GM21723 (cell line): ENCODE data around the gene SH3BP5.
A peak's percentile ranks its signal among the peaks of the same experiment; 100 is the strongest.

Experiments used
- ATAC-seq: cut with Tn5 transposase; IDR thresholded peaks from one replicate; pipeline ENCODE4 v1.9.1; 2021; ENCODE audit warnings: mild to moderate bottlenecking, moderate library complexity; ENCODE audit not compliant: unreplicated experiment

SH3BP5 gene

DNA sequence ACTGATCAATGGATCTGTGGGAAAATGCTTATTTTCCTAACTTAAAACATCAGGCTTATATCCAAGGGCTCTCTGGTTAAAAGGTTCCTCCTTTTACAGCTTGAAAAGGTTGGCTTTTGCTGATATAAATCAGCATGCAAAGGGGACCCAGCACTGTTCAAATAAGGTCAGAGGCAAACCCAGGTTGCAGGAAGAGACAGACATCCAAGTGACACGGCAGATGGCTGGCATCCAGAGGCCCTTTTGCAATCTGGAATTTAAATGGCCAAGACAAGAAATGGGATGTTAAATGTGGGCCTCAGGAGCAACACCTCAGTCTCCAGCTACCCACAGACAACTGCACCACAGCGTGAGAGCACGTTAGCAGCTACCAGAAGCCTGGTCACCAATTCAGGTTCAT lies 6.3 kb downstream of the SH3BP5 start:
- no peak for ATAC-seq

GRCh38 chr3:15325228-15325627 lies 7.2 kb downstream of the SH3BP5 start:
- ATAC-seq = no peak

DNA sequence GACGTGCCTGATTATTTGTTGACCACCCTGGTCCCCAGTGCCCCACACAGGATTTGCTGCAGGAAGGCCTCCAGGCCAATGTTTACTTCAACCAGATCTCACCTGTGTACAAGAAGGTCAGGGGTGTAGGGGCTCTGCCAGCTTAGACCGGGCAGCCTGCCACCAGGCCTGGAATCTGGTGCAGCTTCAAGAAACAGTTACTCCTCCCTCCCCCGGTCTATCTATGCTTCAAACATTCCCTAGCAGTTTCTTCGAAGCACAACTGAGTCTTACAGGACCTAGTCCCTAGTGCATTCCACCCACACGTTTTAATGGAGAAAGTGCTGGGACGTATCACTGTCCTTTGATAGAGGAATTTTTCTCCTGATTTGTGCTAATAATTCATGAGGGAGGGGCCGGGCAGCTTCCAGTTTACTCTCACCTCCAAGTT lies 8.0 kb downstream of the SH3BP5 start:
- ATAC-seq = no peak

DNA sequence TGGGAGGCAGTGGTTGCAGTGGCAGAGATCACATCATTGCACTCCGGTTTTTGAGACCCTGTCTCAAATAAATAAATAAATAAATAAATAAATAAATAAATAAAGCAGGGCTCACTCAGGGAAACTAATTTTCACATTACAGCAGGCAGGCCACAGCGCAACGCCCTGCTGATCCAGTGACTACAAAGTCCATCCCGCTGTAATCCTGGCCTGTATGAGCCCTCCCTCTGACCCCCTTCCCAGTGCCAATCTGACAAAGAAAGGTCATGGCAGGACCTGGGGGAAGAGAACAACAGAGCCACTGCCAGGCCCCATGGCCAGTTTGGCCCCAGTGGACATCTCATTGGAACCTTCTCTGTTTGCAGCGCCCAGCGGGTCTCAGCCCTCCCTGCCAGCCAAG lies 9.3 kb downstream of the SH3BP5 start:
- ATAC-seq = no peak

DNA sequence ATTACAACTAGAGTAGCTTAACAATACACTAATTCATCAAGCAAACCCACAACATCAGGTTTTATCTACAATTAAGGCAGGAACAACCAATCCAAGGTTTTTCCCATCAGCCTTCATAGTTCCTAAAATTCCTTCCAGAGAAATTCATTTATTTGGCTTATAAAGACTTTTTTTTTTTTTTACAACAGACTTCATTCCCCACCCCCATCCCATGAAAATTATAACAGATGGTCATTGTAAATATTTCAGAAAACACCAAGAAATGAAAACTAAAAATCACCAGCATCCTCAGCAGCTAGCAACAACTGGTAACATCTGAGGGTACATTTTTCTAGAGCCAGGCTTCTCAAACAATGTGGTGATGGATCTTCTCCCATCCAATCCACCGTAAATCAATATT lies 11.0 kb downstream of the SH3BP5 start:
- no peak for ATAC-seq

- ATAC-seq = no peak
Observed at GRCh38 chr3:15319575-15319974, 12.8 kb downstream of the SH3BP5 start.

DNA sequence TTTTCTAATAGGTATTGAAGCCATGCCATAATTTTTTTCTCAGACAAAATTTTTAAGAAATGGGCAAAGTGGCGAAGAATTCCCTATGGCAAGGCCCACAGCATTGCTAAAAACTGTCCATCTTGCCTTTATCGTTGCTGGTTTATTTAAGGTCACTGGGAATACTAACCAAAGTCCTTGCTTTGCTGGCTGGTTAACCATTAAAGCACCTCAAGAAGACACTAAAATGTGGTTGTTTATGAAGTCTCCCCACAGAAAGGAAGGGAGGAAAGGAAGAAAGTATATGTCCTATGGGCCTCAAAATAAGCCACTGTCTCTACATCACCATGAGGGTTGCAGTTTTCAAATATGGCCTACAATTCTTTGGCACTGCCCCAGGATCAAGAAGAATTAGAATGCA lies 13.2 kb downstream of the SH3BP5 start:
- no peak for ATAC-seq

DNA sequence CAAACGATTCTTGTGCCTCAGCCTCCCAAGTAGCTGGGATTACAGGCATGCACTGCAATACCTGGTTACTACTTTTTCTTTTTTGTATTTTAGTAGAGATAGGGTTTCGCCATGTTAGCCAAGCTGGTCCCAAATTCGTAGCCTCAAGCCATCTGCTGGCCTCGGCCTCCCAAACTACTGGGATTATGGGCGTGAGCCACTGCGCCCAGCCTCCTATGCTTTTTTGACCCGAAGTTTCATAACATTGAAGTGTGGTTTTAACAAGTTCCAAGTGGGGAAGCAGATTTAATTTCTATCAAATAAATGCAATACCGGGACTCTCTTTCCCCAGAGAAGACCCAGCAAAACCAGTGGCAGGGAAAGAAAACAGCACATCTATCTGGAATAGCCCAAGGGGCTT lies 13.7 kb downstream of the SH3BP5 start:
- no peak for ATAC-seq

GRCh38 chr3:15316998-15317435 lies 15.4 kb downstream of the SH3BP5 start:
- ATAC-seq = no peak

- no peak for ATAC-seq
Observed at GRCh38 chr3:15315003-15315402, 17.4 kb downstream of the SH3BP5 start.

DNA sequence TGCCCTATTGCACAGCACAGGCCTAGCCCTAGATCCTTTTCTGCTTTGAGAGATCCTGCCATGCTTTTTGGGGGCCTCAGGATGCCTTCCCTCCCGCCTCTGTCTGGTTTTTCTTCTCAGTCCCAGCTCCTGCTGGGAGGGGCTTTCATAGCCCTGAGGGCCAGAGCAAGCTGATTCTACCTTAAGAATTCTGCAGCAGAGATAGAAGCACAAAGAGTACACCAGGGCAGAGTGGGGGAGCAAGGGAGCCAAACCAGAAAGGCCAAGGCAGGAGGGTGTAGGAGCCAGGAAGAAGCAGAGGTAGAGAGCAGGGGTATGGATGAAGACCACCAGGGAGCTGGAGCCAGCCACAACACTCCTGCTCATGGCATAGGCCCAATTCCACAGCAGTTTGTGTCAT lies 18.1 kb downstream of the SH3BP5 start:
- no peak for ATAC-seq

- ATAC-seq = no peak
Observed at GRCh38 chr3:15313461-15313860, 18.9 kb downstream of the SH3BP5 start.

GRCh38 chr3:15312550-15312949 lies 19.8 kb downstream of the SH3BP5 start:
- ATAC-seq = no peak

DNA sequence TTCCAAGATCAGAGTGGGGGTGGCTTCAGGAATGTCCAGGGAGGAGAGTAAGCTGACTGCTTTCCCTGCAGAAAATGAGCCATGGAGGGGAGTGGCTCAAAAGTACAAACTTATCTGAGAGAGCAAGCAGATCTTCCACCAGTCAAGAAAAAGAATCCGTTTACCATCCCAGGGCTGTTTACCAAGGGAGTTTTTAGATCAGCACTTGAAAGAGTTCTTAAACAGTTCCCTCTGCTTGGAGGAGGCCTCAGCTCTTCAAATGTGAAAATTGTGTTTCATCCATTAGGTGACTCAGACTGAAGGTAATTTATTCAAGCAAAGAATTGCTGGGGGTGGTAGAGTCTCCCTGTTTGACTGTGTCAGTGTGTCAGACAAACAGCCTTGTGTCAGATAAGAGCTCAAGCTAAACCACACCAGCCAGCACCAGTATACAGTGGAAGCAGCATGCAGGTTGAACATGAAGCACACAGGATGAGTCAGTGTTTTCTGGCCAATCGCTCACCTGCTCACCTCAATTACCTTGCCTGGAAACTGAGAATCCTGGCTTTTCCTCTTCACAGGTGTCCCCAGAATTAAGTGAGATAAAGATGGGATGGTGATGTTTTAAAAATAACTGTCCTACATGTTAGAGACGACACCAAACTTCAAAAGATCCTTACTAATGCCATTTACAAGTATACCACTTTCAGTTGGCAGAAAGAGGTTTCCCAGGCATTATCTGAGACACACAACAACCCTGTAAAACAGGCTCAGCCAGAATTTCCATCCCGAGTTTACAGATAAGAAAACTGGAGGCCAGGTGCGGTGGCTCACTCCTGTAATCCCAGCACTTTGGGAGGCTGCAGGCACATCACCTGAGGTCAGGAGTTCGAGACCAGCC lies 21.7 kb downstream of the SH3BP5 start:
- ATAC-seq = peak; percentile 80

DNA sequence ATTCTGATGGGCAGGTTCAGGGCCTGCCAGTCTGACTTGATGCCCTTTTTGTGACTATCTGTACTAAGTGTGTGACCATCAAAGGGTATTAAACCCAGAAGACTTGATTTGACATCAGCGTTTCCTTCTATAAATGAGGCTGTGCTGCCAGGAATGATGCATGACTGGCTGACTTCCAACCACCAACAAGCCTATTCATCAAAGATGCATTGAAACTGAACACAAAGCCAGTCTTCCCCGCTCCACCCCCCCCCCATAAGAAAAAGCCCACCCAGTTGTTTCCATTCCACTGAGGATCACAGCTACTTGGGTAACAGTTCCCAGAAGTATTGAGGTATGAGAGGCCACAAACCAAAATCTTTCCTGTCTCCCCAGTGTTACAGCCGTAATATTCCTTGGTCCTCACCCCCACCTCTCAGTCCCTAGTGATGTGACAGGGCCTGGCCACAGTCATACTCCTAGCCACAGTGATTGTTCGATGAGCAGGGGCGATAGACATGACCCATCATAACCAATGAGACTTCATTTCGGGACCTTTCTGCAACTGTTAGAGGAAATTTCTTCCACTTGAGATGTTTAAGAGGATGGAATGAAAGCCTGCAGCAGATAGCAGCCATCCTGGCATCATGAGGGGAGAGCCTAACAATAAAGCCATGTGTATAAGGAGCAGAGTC lies 22.6 kb downstream of the SH3BP5 start:
- ATAC-seq = no peak

- no peak for ATAC-seq
Observed at GRCh38 chr3:15307580-15307979, 24.8 kb downstream of the SH3BP5 start.

GRCh38 chr3:15306979-15307359 lies 25.4 kb downstream of the SH3BP5 start:
- ATAC-seq = no peak

DNA sequence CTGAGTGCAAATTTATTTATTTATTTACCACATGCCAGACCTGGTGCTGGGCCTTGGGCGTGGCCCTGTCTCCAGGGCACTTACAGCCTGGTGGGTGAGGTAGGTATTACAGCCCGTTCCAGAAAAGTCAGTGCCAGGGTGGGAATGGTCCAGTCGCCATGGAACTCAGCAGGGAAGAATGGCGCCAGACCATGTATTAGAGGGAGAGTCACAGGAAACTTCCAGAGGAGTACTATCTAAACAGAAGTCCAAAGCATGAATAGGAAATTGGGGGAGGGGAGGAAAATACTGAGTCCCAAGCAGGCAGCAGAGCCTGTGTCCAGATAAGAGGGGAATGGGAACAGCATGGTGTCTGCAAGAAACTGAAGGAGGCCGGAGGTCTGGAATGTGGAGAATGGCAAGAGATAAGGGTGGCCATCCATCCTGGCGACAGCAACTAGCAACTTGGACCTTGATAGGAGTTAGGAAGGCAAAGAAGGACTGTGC lies 27.0 kb downstream of the SH3BP5 start:
- ATAC-seq = no peak

- no peak for ATAC-seq
Observed at GRCh38 chr3:15303728-15304127, 28.7 kb downstream of the SH3BP5 start.

DNA sequence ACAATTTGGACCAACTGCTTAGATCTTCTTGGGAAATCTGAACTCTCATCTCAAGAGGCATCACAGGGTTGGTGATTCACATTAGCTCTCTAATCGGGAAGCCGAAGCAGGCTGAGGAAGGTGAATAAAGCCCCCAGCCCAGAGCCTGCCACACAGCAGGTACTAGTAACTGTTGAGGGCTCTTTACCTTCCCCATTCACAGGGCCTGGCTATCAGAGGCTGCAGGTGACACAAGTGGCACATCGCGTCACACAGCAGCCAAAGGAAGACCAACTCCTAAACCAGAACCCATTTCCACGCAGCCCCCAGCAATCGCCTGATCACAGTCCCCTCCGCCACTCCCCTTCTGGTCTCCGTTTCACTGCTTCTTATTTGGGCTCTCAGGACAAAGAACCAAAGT lies 29.2 kb downstream of the SH3BP5 start:
- ATAC-seq = no peak

GRCh38 chr3:15301761-15302160 lies 30.6 kb downstream of the SH3BP5 start:
- no peak for ATAC-seq
